ENCODE data around the gene EXOC5.

DNA sequence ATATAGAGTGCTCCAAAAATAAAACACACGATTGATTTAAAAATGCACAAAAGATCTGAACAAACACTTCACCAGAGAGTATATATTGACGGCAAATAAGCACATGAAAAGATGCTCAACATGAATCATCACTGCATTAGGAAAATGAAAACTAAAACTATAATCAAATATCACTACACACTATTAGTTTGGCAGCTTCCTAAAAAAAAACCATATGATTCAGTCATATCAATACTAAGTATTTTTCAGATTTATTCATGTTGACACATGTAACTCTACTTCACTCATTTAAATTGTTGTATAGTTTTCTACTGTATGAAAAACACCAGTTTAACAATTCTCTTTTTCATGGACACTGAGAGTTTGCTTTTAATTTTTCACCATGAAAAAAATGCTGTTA is 41.6 kb downstream of the EXOC5 start:
- TF ChIP-seq, protein P1, sequence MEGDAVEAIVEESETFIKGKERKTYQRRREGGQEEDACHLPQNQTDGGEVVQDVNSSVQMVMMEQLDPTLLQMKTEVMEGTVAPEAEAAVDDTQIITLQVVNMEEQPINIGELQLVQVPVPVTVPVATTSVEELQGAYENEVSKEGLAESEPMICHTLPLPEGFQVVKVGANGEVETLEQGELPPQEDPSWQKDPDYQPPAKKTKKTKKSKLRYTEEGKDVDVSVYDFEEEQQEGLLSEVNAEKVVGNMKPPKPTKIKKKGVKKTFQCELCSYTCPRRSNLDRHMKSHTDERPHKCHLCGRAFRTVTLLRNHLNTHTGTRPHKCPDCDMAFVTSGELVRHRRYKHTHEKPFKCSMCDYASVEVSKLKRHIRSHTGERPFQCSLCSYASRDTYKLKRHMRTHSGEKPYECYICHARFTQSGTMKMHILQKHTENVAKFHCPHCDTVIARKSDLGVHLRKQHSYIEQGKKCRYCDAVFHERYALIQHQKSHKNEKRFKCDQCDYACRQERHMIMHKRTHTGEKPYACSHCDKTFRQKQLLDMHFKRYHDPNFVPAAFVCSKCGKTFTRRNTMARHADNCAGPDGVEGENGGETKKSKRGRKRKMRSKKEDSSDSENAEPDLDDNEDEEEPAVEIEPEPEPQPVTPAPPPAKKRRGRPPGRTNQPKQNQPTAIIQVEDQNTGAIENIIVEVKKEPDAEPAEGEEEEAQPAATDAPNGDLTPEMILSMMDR (IDR thresholded peaks at IDR 0.05) = no peak
- TF ChIP-seq POLR2A (IDR thresholded peaks at IDR 0.05) = no peak
